Vagina (tissue), 2 donors: Measurements from ENCODE around the gene ZAP70. TPM values are rescaled to one million over a fixed set of nuclear protein-coding genes. Genes with fewer than 3 reads are reported as not detected.
A peak's percentile ranks its signal among the peaks of the same experiment; 100 is the strongest.

Experiments used
- DNase-seq, 2 donors: peaks; one replicate each; pipeline ENCODE4 v3.0.0-alpha.2; 2017; ENCODE audit errors: extremely low spot score in 2 of 2
- H3K27ac ChIP-seq: fragments of 200-600 bp; sonication (generic); one replicate; pipeline ENCODE4 v1.5.1; 2019
- H3K27me3 ChIP-seq: fragments of 200-600 bp; sonication (generic); one replicate; pipeline ENCODE4 v1.5.1; 2019
- H3K36me3 ChIP-seq, 2 donors: fragments of 200-600 bp; sonication (generic); one replicate each; pipeline ENCODE4 v1.5.1; 2017 to 2019
- H3K4me1 ChIP-seq: fragments of 200-600 bp; sonication (generic); one replicate; pipeline ENCODE4 v1.5.1; 2019
- H3K4me3 ChIP-seq, 2 donors: fragments of 200-600 bp; sonication (generic); 1 replicate in 1 of 2; 2 replicates in 1 of 2; pipeline ENCODE4 v1.5.1; 2016 to 2019
- H3K9me3 ChIP-seq: fragments of 200-600 bp; sonication (generic); one replicate; pipeline ENCODE4 v1.5.1; 2019
- CTCF ChIP-seq, 3 experiments: fragments of 450-650 bp in 2 of 3; fragments of 200-600 bp in 1 of 3; sonication (generic) in 1 of 3; IDR thresholded peaks; one replicate each; pipeline ENCODE4 v1.5.1; 2017 to 2019; ENCODE audit warnings: antibody characterized with exemption in 3 of 3, mild to moderate bottlenecking in 2 of 3, moderate library complexity in 2 of 3
- POLR2A ChIP-seq, 2 donors: fragments of 450-650 bp; IDR thresholded peaks; one replicate each; pipeline ENCODE4 v1.6.1; 2017; ENCODE audit warnings: antibody characterized with exemption in 2 of 2, mild to moderate bottlenecking in 2 of 2, moderate library complexity in 2 of 2
- POLR2AphosphoS5 ChIP-seq, 2 donors: sonication (generic); formaldehyde crosslinking; IDR thresholded peaks; one replicate each; pipeline ENCODE4 v1.9.0; 2017; ENCODE audit warnings: antibody characterized with exemption in 2 of 2, mild to moderate bottlenecking in 2 of 2, low read depth in 1 of 2; ENCODE audit not compliant: insufficient read depth in 1 of 2
- intact Hi-C: fragments of 100-400 bp; cut with DNase I; formaldehyde crosslinking; loops from one replicate; pipeline ENCODE4 v1.15.1; 2023
- total RNA-seq: library from RNA; depleted of rRNA; stranded (reverse); fragments of >200 nt; gene quantifications from one replicate; pipeline ENCODE4 v1.2.3, GENCODE V29; 2016

The ZAP70 gene
- total RNA-seq, 1 donor from 2014 or later, result 16.7 TPM

GRCh38 chr2:97758131-97758705 lies 44.8 kb downstream of the ZAP70 start:
- Histone ChIP-seq H3K27ac (no peak overlapping the region), H3K27me3 (no peaks in the 10 kb centered on the region), H3K4me3 (no peak overlapping the region), H3K4me1 (no peaks in the 10 kb centered on the region), H3K9me3 (no peaks in the 10 kb centered on the region), H3K36me3 (peaks cover 0 to 67% of the 10 kb centered on the region in 2 donors)
- no peak for DNase-seq
- TF ChIP-seq POLR2AphosphoS5 (IDR thresholded peaks at IDR 0.05; ENCODE audit: insufficient read depth in 1 of 2, low read depth in 1 of 2) (no peak), POLR2A (IDR thresholded peaks at IDR 0.05) (no peak)
- intact Hi-C loops, result no loop called here

- intact Hi-C loops, result no loop called here
- Histone ChIP-seq H3K27ac (no peak overlapping the region), H3K36me3 (peaks cover 0 to 77% of the 10 kb centered on the region in 2 donors), H3K4me1 (no peaks in the 10 kb centered on the region), H3K9me3 (no peaks in the 10 kb centered on the region), H3K4me3 (no peak overlapping the region), H3K27me3 (no peaks in the 10 kb centered on the region)
- peak in 1 of 2 donors; percentile 1 for DNase-seq
- TF ChIP-seq CTCF (IDR thresholded peaks at IDR 0.05) (no peak), POLR2AphosphoS5 (IDR thresholded peaks at IDR 0.05; ENCODE audit: insufficient read depth in 1 of 2, low read depth in 1 of 2) (no peak), POLR2A (IDR thresholded peaks at IDR 0.05) (no peak)
Observed at GRCh38 chr2:97759727-97760407, 46.5 kb downstream of the ZAP70 start.

GRCh38 chr2:97760480-97761049 lies 47.2 kb downstream of the ZAP70 start:
- Histone ChIP-seq H3K27me3 (no peaks in the 10 kb centered on the region), H3K27ac (no peak overlapping the region), H3K4me3 (no peak overlapping the region), H3K4me1 (no peaks in the 10 kb centered on the region), H3K36me3 (peaks cover 0 to 84% of the 10 kb centered on the region in 2 donors), H3K9me3 (no peaks in the 10 kb centered on the region)
- intact Hi-C loops, result no loop called here
- peak in 1 of 2 donors; percentile 47 for DNase-seq
- no peak for TF ChIP-seq CTCF (IDR thresholded peaks at IDR 0.05)
- TF ChIP-seq POLR2AphosphoS5 (IDR thresholded peaks at IDR 0.05; ENCODE audit: insufficient read depth in 1 of 2, low read depth in 1 of 2), result no peak
- no peak for TF ChIP-seq POLR2A (IDR thresholded peaks at IDR 0.05)

- Histone ChIP-seq H3K36me3 (peaks cover 0 to 84% of the 10 kb centered on the region in 2 donors), H3K27me3 (no peaks in the 10 kb centered on the region), H3K4me1 (no peaks in the 10 kb centered on the region), H3K27ac (no peak overlapping the region), H3K9me3 (no peaks in the 10 kb centered on the region), H3K4me3 (no peak overlapping the region)
- intact Hi-C loops, result no loop called here
- no peak for DNase-seq
- TF ChIP-seq POLR2AphosphoS5 (IDR thresholded peaks at IDR 0.05; ENCODE audit: insufficient read depth in 1 of 2, low read depth in 1 of 2), result no peak
- TF ChIP-seq POLR2A (IDR thresholded peaks at IDR 0.05), result no peak
- TF ChIP-seq CTCF (IDR thresholded peaks at IDR 0.05), result no peak
Observed at GRCh38 chr2:97761192-97761591, 47.8 kb downstream of the ZAP70 start.

- Histone ChIP-seq H3K4me3 (no peak overlapping the region), H3K27ac (no peak overlapping the region), H3K9me3 (no peaks in the 10 kb centered on the region), H3K36me3 (peaks cover 0 to 64% of the 10 kb centered on the region in 2 donors), H3K27me3 (no peaks in the 10 kb centered on the region), H3K4me1 (no peaks in the 10 kb centered on the region)
- TF ChIP-seq CTCF (IDR thresholded peaks at IDR 0.05) (no peak), POLR2A (IDR thresholded peaks at IDR 0.05) (no peak), POLR2AphosphoS5 (IDR thresholded peaks at IDR 0.05; ENCODE audit: insufficient read depth in 1 of 2, low read depth in 1 of 2) (no peak)
- DNase-seq, result no peak
- intact Hi-C loops, result no loop called here
Observed at GRCh38 chr2:97763176-97763845, 49.9 kb downstream of the ZAP70 start.
